ENCODE data around the gene SLC24A4.

DNA sequence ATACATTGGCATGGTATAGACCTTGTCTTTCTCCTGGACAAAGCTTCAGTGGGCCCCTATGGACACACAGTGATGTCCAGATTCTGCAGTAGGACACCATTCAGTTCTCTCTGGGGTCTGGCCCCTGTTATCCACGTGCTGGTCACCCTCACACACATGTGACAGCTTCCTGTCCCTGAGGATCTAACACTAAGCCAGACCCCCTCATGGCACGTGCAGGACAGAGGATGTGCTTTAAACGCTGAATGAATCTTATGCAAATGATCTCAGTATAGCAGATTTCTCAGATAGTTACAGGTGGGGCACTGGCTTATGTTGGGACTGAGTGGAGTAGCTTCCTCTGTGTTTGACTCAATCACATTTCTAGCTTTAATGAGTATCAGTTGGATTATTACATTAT is 33.7 kb downstream of the SLC24A4 start:
- TF ChIP-seq, protein P1, sequence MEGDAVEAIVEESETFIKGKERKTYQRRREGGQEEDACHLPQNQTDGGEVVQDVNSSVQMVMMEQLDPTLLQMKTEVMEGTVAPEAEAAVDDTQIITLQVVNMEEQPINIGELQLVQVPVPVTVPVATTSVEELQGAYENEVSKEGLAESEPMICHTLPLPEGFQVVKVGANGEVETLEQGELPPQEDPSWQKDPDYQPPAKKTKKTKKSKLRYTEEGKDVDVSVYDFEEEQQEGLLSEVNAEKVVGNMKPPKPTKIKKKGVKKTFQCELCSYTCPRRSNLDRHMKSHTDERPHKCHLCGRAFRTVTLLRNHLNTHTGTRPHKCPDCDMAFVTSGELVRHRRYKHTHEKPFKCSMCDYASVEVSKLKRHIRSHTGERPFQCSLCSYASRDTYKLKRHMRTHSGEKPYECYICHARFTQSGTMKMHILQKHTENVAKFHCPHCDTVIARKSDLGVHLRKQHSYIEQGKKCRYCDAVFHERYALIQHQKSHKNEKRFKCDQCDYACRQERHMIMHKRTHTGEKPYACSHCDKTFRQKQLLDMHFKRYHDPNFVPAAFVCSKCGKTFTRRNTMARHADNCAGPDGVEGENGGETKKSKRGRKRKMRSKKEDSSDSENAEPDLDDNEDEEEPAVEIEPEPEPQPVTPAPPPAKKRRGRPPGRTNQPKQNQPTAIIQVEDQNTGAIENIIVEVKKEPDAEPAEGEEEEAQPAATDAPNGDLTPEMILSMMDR (conservative IDR thresholded peaks at IDR 0.05 in 1 of 2, IDR thresholded peaks at IDR 0.05 in 1 of 2; ENCODE audit: extremely low read depth in 1 of 2, insufficient read depth in 1 of 2, low read depth in 1 of 2, low read length in 2 of 2) = no peak
- no peak for TF ChIP-seq EZH2 (IDR thresholded peaks at IDR 0.05; ENCODE audit: borderline replicate concordance, low read length)
